ENCODE measurements around the gene GOLGA2. TPM values are rescaled to one million over a fixed set of nuclear protein-coding genes. Genes with fewer than 3 reads are reported as not detected.

The GOLGA2 gene
- total RNA-seq, 1 donor = 116 TPM

GRCh38 chr9:128251732-128252100, 24.1 kb downstream of the GOLGA2 start:
- DNase-seq (ENCODE audit: low read depth) = peak; percentile 78
- no peak overlapping the region for H3K4me3 ChIP-seq (ENCODE audit: low read depth, low read length)
- no peak for TF ChIP-seq CTCF (IDR thresholded peaks at IDR 0.05; ENCODE audit: insufficient read depth, low read depth, low read length)

GRCh38 chr9:128250839-128251731, 24.7 kb downstream of the GOLGA2 start:
- DNase-seq (ENCODE audit: low read depth) = no peak
- TF ChIP-seq CTCF (IDR thresholded peaks at IDR 0.05; ENCODE audit: insufficient read depth, low read depth, low read length) = no peak
- H3K4me3 ChIP-seq (ENCODE audit: low read depth, low read length) = no peak overlapping the region

- peak; percentile 69 for DNase-seq (ENCODE audit: low read depth)
- no peak overlapping the region for H3K4me3 ChIP-seq (ENCODE audit: low read depth, low read length)
- TF ChIP-seq CTCF (IDR thresholded peaks at IDR 0.05; ENCODE audit: insufficient read depth, low read depth, low read length) = no peak
These were observed 25.6 kb downstream of the GOLGA2 start for GRCh38 chr9:128249908-128250838.

- no peak for DNase-seq (ENCODE audit: low read depth)
These were observed 26.3 kb downstream of the GOLGA2 start for GRCh38 chr9:128249558-128249907.

GRCh38 chr9:128247226-128247803, 28.5 kb downstream of the GOLGA2 start:
- DNase-seq (ENCODE audit: low read depth) = peak; percentile 72
- H3K4me3 ChIP-seq (ENCODE audit: low read depth, low read length) = no peak overlapping the region
- no peak for TF ChIP-seq CTCF (IDR thresholded peaks at IDR 0.05; ENCODE audit: insufficient read depth, low read depth, low read length)

More at GRCh38 chr9:128249558-128249907, 26.3 kb downstream of the GOLGA2 start:
- TF ChIP-seq CTCF (IDR thresholded peaks at IDR 0.05; ENCODE audit: insufficient read depth, low read depth, low read length) = no peak
- no peak overlapping the region for H3K4me3 ChIP-seq (ENCODE audit: low read depth, low read length)

- no peak overlapping the region for H3K4me3 ChIP-seq (ENCODE audit: low read depth, low read length)
- TF ChIP-seq CTCF (IDR thresholded peaks at IDR 0.05; ENCODE audit: insufficient read depth, low read depth, low read length) = no peak
- no peak for DNase-seq (ENCODE audit: low read depth)
These were observed 29.3 kb downstream of the GOLGA2 start for GRCh38 chr9:128246471-128246870.
